ENCODE measurements around the gene TMEM132D. TPM values are rescaled to one million over a fixed set of nuclear protein-coding genes. Genes with fewer than 3 reads are reported as not detected.

TMEM132D gene
- total RNA-seq, 2 experiments from 2014 or later: not detected

DNA sequence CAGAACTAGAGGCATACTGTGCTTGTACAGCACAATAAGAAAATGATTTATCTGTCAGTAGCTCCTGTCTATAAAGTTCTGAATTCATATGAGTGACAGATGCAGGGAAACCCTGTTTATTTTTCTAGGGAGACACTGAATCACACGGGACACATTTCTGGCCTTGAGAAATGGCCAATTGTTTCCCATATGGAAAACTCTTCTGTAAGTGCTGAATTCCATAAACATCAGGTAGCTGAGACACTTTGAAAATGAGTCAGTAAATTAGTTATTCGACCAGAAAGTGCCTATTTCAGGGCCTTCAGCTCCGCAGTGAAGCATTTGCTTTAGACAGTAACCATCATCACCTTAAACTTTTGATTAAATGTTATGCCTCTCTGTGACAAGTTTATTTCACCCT is 184.4 kb downstream of the TMEM132D start:
- H3K27ac Mint-ChIP-seq: no peak overlapping the region
- CTCF ChIA-PET: no interaction called here
- peaks cover 17% of the 10 kb centered on the region for H3K9me3 Mint-ChIP-seq

DNA sequence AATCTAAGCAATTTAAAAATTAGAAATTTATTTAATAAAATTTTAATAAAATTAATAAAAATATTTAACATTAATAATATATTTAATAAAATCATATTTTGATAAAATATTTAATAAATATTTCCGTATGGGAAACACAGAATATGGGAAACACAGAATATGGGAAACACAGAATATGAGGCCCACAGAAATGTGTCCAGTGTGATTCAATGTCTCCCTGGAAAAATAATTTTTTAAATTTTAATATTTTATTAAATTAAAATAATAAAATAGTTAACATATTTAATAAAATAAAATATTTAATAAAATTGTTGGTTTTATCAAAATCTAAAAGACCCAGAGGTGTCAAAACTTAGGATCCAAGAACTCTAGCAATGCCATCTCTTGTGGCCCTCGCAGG is 186.4 kb downstream of the TMEM132D start:
- DNase-seq: no peak
- H3K9me3 Mint-ChIP-seq: peaks cover 14% of the 10 kb centered on the region
- ChIA-PET CTCF (no interaction called here), POLR2A (no interaction called here)
- H3K27ac Mint-ChIP-seq: no peak overlapping the region
- H3K4me3 Mint-ChIP-seq: no peak overlapping the region
- H3K27me3 Mint-ChIP-seq: no peaks in the 10 kb centered on the region
- H3K4me1 Mint-ChIP-seq: no peaks in the 10 kb centered on the region
- no peaks in the 10 kb centered on the region for H3K36me3 Mint-ChIP-seq (ENCODE audit: low read depth)

More for the DNA sequence above, 184.4 kb downstream of the TMEM132D start:
- Mint-ChIP-seq H3K36me3 (ENCODE audit: low read depth) (no peaks in the 10 kb centered on the region), H3K4me3 (no peak overlapping the region), H3K4me1 (no peaks in the 10 kb centered on the region), H3K27me3 (no peaks in the 10 kb centered on the region)
- POLR2A ChIA-PET: no interaction called here
- no peak for DNase-seq

DNA sequence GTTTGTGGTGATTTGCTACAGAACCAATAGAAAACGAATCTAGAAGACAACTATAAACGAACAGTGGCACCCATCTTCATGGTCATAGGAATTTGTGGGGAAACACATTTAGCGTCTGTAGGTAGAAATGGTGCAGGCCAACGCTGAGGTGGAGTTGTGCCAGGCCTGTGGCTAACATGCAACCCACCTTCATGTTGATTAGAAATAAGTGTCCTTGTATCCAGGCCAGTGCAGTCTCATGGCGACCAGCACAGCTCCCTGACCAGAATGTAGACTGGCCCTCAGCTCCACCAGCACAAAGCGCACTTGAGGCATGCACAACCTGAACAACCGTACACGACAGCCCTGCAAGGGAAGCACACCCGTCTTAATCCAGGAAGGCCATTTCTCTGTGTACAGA is 187.0 kb downstream of the TMEM132D start:
- no peaks in the 10 kb centered on the region for H3K4me1 Mint-ChIP-seq
- H3K27me3 Mint-ChIP-seq: no peaks in the 10 kb centered on the region
- H3K9me3 Mint-ChIP-seq: peaks cover 14% of the 10 kb centered on the region
- H3K36me3 Mint-ChIP-seq (ENCODE audit: low read depth): no peaks in the 10 kb centered on the region
- no peak for DNase-seq
- no peak overlapping the region for H3K4me3 Mint-ChIP-seq
- ChIA-PET CTCF (no interaction called here), POLR2A (no interaction called here)
- H3K27ac Mint-ChIP-seq: no peak overlapping the region

DNA sequence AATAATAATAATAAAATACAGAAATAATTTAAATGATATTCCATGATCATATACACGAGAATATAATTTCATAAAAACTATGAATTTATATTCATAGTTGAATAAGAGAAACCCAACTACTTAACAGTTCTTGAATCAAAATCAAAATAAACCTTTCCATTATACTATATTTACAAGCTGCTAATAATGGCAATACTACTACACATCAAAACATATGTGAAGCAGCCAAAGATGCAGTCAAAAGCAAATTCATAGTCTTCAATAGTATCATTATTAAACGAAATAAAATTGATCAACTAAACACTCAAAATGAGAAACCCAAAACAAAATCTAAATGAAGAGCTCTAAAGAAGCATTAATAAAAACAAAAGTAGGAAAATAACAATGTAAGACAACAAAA is 197.1 kb downstream of the TMEM132D start:
- no peaks in the 10 kb centered on the region for H3K27me3 Mint-ChIP-seq
- DNase-seq: no peak
- H3K4me1 Mint-ChIP-seq: no peaks in the 10 kb centered on the region
- H3K36me3 Mint-ChIP-seq (ENCODE audit: low read depth): no peaks in the 10 kb centered on the region
- POLR2A ChIA-PET: no interaction called here
- CTCF ChIA-PET: no interaction called here
- no peak overlapping the region for H3K27ac Mint-ChIP-seq
- H3K9me3 Mint-ChIP-seq: peaks cover 22% of the 10 kb centered on the region
- no peak overlapping the region for H3K4me3 Mint-ChIP-seq

- H3K27ac Mint-ChIP-seq: no peak overlapping the region
- no peaks in the 10 kb centered on the region for H3K4me1 Mint-ChIP-seq
- no peaks in the 10 kb centered on the region for H3K36me3 Mint-ChIP-seq (ENCODE audit: low read depth)
- no peaks in the 10 kb centered on the region for H3K27me3 Mint-ChIP-seq
- POLR2A ChIA-PET: no interaction called here
- H3K9me3 Mint-ChIP-seq: peaks cover 16% of the 10 kb centered on the region
- no peak overlapping the region for H3K4me3 Mint-ChIP-seq
- CTCF ChIA-PET: no interaction called here
- no peak for DNase-seq
These were observed 199.5 kb downstream of the TMEM132D start for GRCh38 chr12:129704232-129704830.

DNA sequence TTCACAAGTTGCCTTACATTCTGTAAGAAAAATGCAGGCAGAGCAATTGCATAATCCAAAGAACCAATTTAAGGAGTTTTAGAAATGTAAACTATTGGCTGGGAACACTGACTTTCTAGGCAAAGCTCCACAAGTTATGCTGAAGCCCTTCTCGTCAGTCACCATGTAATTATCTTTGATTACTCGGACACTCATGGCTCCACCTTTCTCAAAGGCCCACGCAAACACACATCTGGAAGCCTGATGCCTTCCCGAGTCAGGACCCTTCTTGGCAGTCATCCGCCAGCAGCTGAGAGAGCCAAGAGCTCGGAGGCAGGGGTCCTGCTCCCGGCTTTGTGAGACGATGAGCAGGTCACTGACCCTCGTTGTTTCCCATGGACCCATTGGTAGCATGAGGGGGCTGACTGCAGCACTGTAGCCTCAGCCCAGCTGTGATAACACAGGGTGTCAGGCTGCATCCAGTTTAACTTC is 202.2 kb downstream of the TMEM132D start:
- CTCF ChIA-PET: no interaction called here
- DNase-seq: no peak
- H3K4me1 Mint-ChIP-seq: no peaks in the 10 kb centered on the region
- no peaks in the 10 kb centered on the region for H3K36me3 Mint-ChIP-seq (ENCODE audit: low read depth)
- no peak overlapping the region for H3K4me3 Mint-ChIP-seq
- H3K27me3 Mint-ChIP-seq: no peaks in the 10 kb centered on the region
- POLR2A ChIA-PET: no interaction called here
- no peak overlapping the region for H3K27ac Mint-ChIP-seq
- H3K9me3 Mint-ChIP-seq: peaks cover 15% of the 10 kb centered on the region

DNA sequence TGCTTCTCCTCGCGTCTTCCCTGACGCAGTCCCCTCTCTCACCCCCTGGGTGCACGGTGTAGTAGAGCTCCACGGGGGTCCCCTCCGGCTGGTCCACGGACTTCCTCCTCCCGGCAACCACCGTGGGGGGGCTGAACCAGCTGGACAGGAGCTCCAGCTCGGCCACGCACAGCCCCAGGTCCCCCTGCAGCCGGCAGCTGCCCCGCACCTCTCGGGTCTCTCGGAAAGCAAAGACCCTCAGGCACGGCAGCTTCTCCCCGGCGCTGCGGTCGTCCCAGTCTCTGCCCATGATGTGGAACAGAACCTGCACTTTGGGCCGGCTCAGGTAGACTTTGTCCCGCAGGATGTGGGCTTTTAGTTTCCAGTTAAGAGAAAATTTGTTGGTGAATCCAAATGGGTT is 203.8 kb downstream of the TMEM132D start:
- ChIA-PET CTCF (no interaction called here), POLR2A (no interaction called here)
- no peaks in the 10 kb centered on the region for H3K36me3 Mint-ChIP-seq (ENCODE audit: low read depth)

GRCh38 chr12:129696926-129697325 is 206.9 kb downstream of the TMEM132D start:
- DNase-seq: no peak
- CTCF ChIA-PET: no interaction called here

More for the DNA sequence above, 203.8 kb downstream of the TMEM132D start:
- no peaks in the 10 kb centered on the region for H3K27me3 Mint-ChIP-seq
- H3K9me3 Mint-ChIP-seq: peaks cover 16% of the 10 kb centered on the region
- no peak overlapping the region for H3K4me3 Mint-ChIP-seq
- no peaks in the 10 kb centered on the region for H3K4me1 Mint-ChIP-seq
- no peak overlapping the region for H3K27ac Mint-ChIP-seq
- DNase-seq: no peak

GRCh38 chr12:129696405-129696804 is 207.4 kb downstream of the TMEM132D start:
- no peak overlapping the region for H3K27ac Mint-ChIP-seq
- H3K9me3 Mint-ChIP-seq: peaks cover 11% of the 10 kb centered on the region
- no peaks in the 10 kb centered on the region for H3K36me3 Mint-ChIP-seq (ENCODE audit: low read depth)
- H3K4me3 Mint-ChIP-seq: no peak overlapping the region
- no peaks in the 10 kb centered on the region for H3K4me1 Mint-ChIP-seq
- H3K27me3 Mint-ChIP-seq: no peaks in the 10 kb centered on the region
- ChIA-PET CTCF (no interaction called here), POLR2A (no interaction called here)
- DNase-seq: no peak

More at GRCh38 chr12:129696926-129697325, 206.9 kb downstream of the TMEM132D start:
- Mint-ChIP-seq H3K36me3 (ENCODE audit: low read depth) (no peaks in the 10 kb centered on the region), H3K27ac (no peak overlapping the region), H3K4me3 (no peak overlapping the region), H3K9me3 (peaks cover 11% of the 10 kb centered on the region), H3K27me3 (no peaks in the 10 kb centered on the region), H3K4me1 (no peaks in the 10 kb centered on the region)
- POLR2A ChIA-PET: no interaction called here

DNA sequence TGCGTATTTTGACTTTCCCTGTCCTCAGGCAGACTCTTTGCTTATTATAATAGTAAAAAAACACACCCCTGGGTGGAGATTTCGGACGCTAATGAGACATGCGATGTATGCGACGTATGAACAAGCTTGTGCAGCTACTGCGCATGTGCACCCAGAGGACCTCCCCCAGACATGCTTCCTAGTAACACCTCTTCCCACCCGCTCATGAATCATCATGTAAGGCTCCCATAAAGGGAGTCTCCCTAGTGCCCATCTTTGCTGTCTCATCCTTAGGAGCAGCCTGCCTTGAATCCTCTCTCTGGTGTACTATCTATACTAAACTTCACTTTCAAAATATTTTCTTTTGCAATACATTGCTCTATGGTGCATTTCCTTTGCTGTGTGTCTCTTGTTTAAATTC is 210.1 kb downstream of the TMEM132D start:
- no peaks in the 10 kb centered on the region for H3K4me1 Mint-ChIP-seq
- H3K36me3 Mint-ChIP-seq (ENCODE audit: low read depth): no peaks in the 10 kb centered on the region
- no peak overlapping the region for H3K4me3 Mint-ChIP-seq
- H3K27me3 Mint-ChIP-seq: no peaks in the 10 kb centered on the region
- CTCF ChIA-PET: no interaction called here
- POLR2A ChIA-PET: no interaction called here
- peaks cover 11% of the 10 kb centered on the region for H3K9me3 Mint-ChIP-seq
- DNase-seq: no peak
- no peak overlapping the region for H3K27ac Mint-ChIP-seq

GRCh38 chr12:129687731-129688130 is 216.1 kb downstream of the TMEM132D start:
- Mint-ChIP-seq H3K9me3 (peaks cover 15% of the 10 kb centered on the region), H3K27ac (no peak overlapping the region)
- CTCF ChIA-PET: no interaction called here

GRCh38 chr12:129681830-129682229 is 222.0 kb downstream of the TMEM132D start:
- Mint-ChIP-seq H3K9me3 (peaks cover 22% of the 10 kb centered on the region), H3K27me3 (no peaks in the 10 kb centered on the region), H3K36me3 (ENCODE audit: low read depth) (no peaks in the 10 kb centered on the region), H3K4me1 (no peaks in the 10 kb centered on the region), H3K27ac (no peak overlapping the region), H3K4me3 (no peak overlapping the region)
- CTCF ChIA-PET: no interaction called here
- POLR2A ChIA-PET: no interaction called here
- no peak for DNase-seq

More at GRCh38 chr12:129687731-129688130, 216.1 kb downstream of the TMEM132D start:
- H3K27me3 Mint-ChIP-seq: no peaks in the 10 kb centered on the region
- no peak overlapping the region for H3K4me3 Mint-ChIP-seq
- H3K4me1 Mint-ChIP-seq: no peaks in the 10 kb centered on the region
- POLR2A ChIA-PET: no interaction called here
- DNase-seq: no peak
- no peaks in the 10 kb centered on the region for H3K36me3 Mint-ChIP-seq (ENCODE audit: low read depth)

- no peaks in the 10 kb centered on the region for H3K27me3 Mint-ChIP-seq
- CTCF ChIA-PET: no interaction called here
- H3K27ac Mint-ChIP-seq: no peak overlapping the region
- H3K4me1 Mint-ChIP-seq: no peaks in the 10 kb centered on the region
- DNase-seq: no peak
- no peak overlapping the region for H3K4me3 Mint-ChIP-seq
- no peaks in the 10 kb centered on the region for H3K36me3 Mint-ChIP-seq (ENCODE audit: low read depth)
- H3K9me3 Mint-ChIP-seq: peaks cover 24% of the 10 kb centered on the region
- POLR2A ChIA-PET: no interaction called here
These were observed 222.7 kb downstream of the TMEM132D start for GRCh38 chr12:129681151-129681550.

- no peaks in the 10 kb centered on the region for H3K4me1 Mint-ChIP-seq
These were observed 227.4 kb downstream of the TMEM132D start for GRCh38 chr12:129676411-129676810.

More at GRCh38 chr12:129676411-129676810, 227.4 kb downstream of the TMEM132D start:
- no peak for DNase-seq
- CTCF ChIA-PET: no interaction called here
- Mint-ChIP-seq H3K9me3 (peaks cover 2% of the 10 kb centered on the region), H3K36me3 (ENCODE audit: low read depth) (no peaks in the 10 kb centered on the region), H3K4me3 (no peak overlapping the region), H3K27me3 (no peaks in the 10 kb centered on the region), H3K27ac (no peak overlapping the region)
- POLR2A ChIA-PET: no interaction called here

Measured in activated CD4-positive, alpha-beta T cell treated with anti-CD3 and anti-CD28 coated beads, Interleukin-2, amount 10 ng/mL, durations not matched to agents 7 days and 5 days (primary cell).